Pancreas (tissue), 10 donors: ENCODE data around the gene SH3D19. TPM values are rescaled to one million over a fixed set of nuclear protein-coding genes. Genes with fewer than 3 reads are reported as not detected.

ENCODE experiments used
- ATAC-seq, 4 donors: fragments of 200-7000 bp; cut with Tn5 transposase; one replicate each; pipeline versions ENCODE4 v1.8.0 to v1.9.1; 2020; ENCODE audit warnings: mild to moderate bottlenecking in 4 of 4, moderate library complexity in 4 of 4
- DNase-seq, 6 donors: peaks; one replicate each; pipeline ENCODE4 v3.0.0-alpha.2; 2020
- FAIRE-seq: peaks from 2 replicates; lab custom pipeline; 2012; peaks lifted over from hg19 to GRCh38; lab: Jason Lieb, UNC
- H3K27ac ChIP-seq, 4 donors: fragments of 200-600 bp; sonication (generic); 1 replicate in 3 of 4; 2 replicates in 1 of 4; pipeline versions ENCODE4 v1.5.0 to v1.8.0; 2020
- H3K27me3 ChIP-seq, 4 donors: fragments of 200-600 bp; one replicate each; pipeline ENCODE4 v1.8.0; 2021
- H3K36me3 ChIP-seq, 3 donors: fragments of 200-600 bp; sonication (generic) in 1 of 3; one replicate each; pipeline versions ENCODE4 v1.5.0 to v1.8.0; 2020 to 2021
- H3K4me1 ChIP-seq, 3 donors: fragments of 200-600 bp; one replicate each; pipeline ENCODE4 v1.8.0; 2021
- H3K4me3 ChIP-seq, 4 donors: fragments of 200-600 bp; sonication (generic) in 2 of 4; one replicate each; pipeline versions ENCODE4 v1.5.0 to v1.8.0; 2020 to 2021
- H3K9me3 ChIP-seq, 4 donors: fragments of 200-600 bp; one replicate each; pipeline ENCODE4 v1.8.0; 2021
- WGBS, 2 donors: extraction: QIAGEN DNeasy Blood & Tissue Kit; methylation state at CpG; one replicate each; pipeline ENCODE4 v1.1.7; 2013; 5-methylcytosine and 5-hydroxymethylcytosine counted together
- intact Hi-C, 3 donors: fragments of 100-400 bp; cut with DNase I; formaldehyde crosslinking; loops; one replicate each; pipeline versions ENCODE4 v1.11.1 to v1.14.2; 2022
- polyA plus RNA-seq, 2 donors: library from polyadenylated mRNA; stranded (reverse); fragments of 200-250 nt; gene quantifications; one replicate each; pipeline ENCODE4 v1.2.3, GENCODE V29; 2013
- total RNA-seq, 6 donors: library from RNA; stranded (reverse); fragmentation: NEBNext Ultra II Directional in 4 of 6; extraction: Animal tissue kit (Norgen Biotek cat#: 25700) in 4 of 6; gene quantifications; one replicate each; pipeline versions ENCODE4 v1.2.1 to v1.2.4, GENCODE V29; 2021 to 2023
- TF ChIP-seq, protein P1 (sequence below), 4 donors: fragments of 200-600 bp; sonication (generic) in 3 of 4; IDR thresholded peaks; one replicate each; pipeline versions ENCODE4 v1.5.0 to v1.8.0; 2021; ENCODE audit warnings: antibody characterized with exemption in 4 of 4
- donor health status: healthy with polysubstance abuse.
- donor health status: DM: no; HTN: no; CAD: no; lungs with moderate emphysema.
- donor health status: DM: no; HTN: no; CAD: no.
- donor health status: control.
- donor health status: control.
- donor health status: Bipolar disorder and iron deficiency.
- donor health status: DM: yes; HTN: yes; CAD: no.
- donor health status: DM: no; HTN: no; CAD: no.
- donor health status: DM: no; HTN: no; CAD: no.
- donor health status: DM: yes; HTN: yes; CAD: no.

The SH3D19 gene
- total and polyA plus RNA-seq, 8 donors: 11.9 to 34.5 (median 12.9) TPM

DNA sequence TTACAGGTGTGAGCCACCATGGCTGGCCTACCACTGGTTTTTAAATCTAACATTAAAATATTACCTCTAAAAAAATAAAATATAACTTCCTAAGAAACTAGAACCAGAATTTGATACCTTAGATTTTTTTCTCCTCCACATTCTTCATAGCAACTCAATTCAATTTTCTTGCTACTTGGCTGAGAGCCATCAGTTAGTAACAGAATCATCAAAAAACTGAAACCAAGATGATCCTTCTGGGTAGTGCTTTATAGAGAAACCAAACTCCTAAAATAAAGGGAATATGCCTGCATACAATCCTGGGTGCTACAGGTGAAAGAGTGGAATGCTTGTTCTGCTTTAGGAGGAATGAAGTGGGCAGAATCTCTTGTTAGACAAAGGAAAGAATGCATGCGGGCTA lies 161.6 kb downstream of the SH3D19 start:
- TF ChIP-seq, protein P1, sequence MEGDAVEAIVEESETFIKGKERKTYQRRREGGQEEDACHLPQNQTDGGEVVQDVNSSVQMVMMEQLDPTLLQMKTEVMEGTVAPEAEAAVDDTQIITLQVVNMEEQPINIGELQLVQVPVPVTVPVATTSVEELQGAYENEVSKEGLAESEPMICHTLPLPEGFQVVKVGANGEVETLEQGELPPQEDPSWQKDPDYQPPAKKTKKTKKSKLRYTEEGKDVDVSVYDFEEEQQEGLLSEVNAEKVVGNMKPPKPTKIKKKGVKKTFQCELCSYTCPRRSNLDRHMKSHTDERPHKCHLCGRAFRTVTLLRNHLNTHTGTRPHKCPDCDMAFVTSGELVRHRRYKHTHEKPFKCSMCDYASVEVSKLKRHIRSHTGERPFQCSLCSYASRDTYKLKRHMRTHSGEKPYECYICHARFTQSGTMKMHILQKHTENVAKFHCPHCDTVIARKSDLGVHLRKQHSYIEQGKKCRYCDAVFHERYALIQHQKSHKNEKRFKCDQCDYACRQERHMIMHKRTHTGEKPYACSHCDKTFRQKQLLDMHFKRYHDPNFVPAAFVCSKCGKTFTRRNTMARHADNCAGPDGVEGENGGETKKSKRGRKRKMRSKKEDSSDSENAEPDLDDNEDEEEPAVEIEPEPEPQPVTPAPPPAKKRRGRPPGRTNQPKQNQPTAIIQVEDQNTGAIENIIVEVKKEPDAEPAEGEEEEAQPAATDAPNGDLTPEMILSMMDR (IDR thresholded peaks at IDR 0.05): no peak
- Histone ChIP-seq H3K27me3 (no peaks in the 10 kb centered on the region), H3K4me1 (no peaks in the 10 kb centered on the region), H3K9me3 (no peaks in the 10 kb centered on the region), H3K27ac (no peak overlapping the region), H3K4me3 (no peak overlapping the region), H3K36me3 (no peaks in the 10 kb centered on the region)
- ATAC-seq: no peak
- FAIRE-seq: no peak
- 97% methylated on average over 1 of the region's 1 CpG for WGBS, 2 donors
- intact Hi-C loops: no loop called here
- no peak for DNase-seq

DNA sequence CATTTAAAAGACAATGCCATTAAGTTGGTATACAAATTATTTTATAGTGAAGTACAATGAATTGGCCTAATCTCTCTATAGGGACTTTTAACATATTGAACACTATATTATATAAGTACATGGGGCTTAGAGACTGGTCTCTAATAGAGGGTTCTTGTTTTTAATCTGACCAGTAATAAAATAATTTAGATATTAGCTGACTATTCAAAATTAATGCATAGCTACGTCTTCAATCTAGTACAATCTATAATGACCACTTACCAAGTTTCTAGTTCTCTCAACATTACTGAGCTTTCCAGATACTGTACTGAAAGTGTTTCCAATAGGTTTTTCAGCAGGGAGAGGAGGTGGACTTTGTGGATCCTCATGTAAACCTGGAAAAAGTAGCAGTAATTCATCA lies 166.4 kb downstream of the SH3D19 start:
- intact Hi-C loops: no loop called here
- TF ChIP-seq, protein P1 (IDR thresholded peaks at IDR 0.05): no peak
- H3K4me3 ChIP-seq: no peak overlapping the region
- no peaks in the 10 kb centered on the region for H3K27me3 ChIP-seq
- H3K4me1 ChIP-seq: no peaks in the 10 kb centered on the region
- H3K27ac ChIP-seq: no peak overlapping the region
- no peak for FAIRE-seq
- no peaks in the 10 kb centered on the region for H3K36me3 ChIP-seq
- ATAC-seq: no peak
- WGBS, 2 donors: 91 to 94% methylated on average over 1 of the region's 1 CpG
- DNase-seq: no peak
- no peaks in the 10 kb centered on the region for H3K9me3 ChIP-seq

DNA sequence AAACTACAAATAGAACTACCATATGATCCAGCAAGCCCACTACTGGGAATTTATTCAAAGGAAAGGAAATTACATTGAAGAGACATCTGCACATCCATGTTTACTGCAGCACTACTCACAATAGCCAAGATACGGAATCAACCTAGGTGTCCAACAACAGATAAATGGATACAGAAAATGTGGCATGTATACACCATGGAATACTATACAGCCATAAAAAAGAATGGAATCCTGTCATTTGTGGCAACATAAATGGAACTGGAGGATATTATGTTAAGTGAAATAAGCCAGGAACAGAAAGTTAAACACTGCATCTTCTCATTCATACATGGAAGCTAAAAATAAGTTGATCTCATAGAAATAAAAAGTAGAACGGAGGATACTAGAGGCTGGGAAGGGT lies 167.9 kb downstream of the SH3D19 start:
- no peaks in the 10 kb centered on the region for H3K9me3 ChIP-seq
- no peaks in the 10 kb centered on the region for H3K27me3 ChIP-seq
- no peaks in the 10 kb centered on the region for H3K4me1 ChIP-seq
- intact Hi-C loops: no loop called here
- no peak for ATAC-seq
- FAIRE-seq: no peak
- WGBS, 2 donors: 96 to 97% methylated on average over 2 of the region's 2 CpGs
- H3K27ac ChIP-seq: no peak overlapping the region
- no peak for DNase-seq
- H3K4me3 ChIP-seq: no peak overlapping the region
- H3K36me3 ChIP-seq: no peaks in the 10 kb centered on the region
- TF ChIP-seq, protein P1 (IDR thresholded peaks at IDR 0.05): no peak

DNA sequence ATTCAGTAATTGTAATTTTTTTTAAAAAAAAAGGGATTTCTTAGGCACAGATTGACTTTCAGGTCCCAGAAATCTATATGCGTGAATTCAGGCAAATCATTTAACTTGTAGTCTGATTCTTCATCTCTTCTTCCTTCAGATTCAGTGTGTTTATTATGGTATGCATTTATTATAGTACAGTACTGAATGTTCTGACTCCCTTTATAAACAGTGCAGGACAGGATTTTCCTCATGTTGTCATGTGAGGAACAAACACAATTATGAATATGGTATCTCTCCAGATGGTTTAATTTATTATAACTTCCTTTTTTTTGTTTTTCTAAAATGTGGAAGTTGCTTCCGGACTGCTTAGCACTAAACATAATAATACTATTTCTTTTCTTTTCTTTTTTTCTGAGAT lies 171.8 kb downstream of the SH3D19 start:
- DNase-seq (no peak), FAIRE-seq (no peak), ATAC-seq (no peak)
- H3K4me1 ChIP-seq: no peaks in the 10 kb centered on the region
- H3K36me3 ChIP-seq: no peaks in the 10 kb centered on the region
- H3K27me3 ChIP-seq: no peaks in the 10 kb centered on the region
- intact Hi-C loops: no loop called here
- 91 to 94% methylated on average over 2 of the region's 2 CpGs for WGBS, 2 donors
- H3K27ac ChIP-seq: no peak overlapping the region
- TF ChIP-seq, protein P1 (IDR thresholded peaks at IDR 0.05): no peak
- H3K4me3 ChIP-seq: no peak overlapping the region
- no peaks in the 10 kb centered on the region for H3K9me3 ChIP-seq

DNA sequence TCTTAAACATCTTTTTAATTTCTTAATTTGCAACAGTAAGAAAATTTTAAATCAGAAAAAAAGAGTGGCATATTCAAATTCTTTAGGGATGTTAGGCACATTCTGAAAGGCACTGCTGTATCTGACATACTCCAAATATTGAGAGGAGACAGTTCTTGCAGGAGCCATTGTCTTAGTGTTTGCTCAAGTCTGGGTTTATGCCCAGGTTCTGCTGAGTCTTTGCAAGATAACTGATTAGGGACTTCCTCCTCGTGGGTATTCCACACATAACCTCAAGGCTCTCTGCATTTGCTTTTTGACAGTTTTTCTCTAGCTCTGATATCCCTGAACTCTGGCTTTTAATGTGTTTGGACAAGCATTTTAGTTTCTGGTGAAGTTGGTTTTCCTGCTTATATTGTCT lies 173.4 kb downstream of the SH3D19 start:
- no peak for DNase-seq
- Histone ChIP-seq H3K4me1 (no peaks in the 10 kb centered on the region), H3K27me3 (no peaks in the 10 kb centered on the region), H3K36me3 (peaks cover 0 to 1% (median 0%) of the 10 kb centered on the region in 3 donors), H3K4me3 (no peak overlapping the region), H3K27ac (no peak overlapping the region), H3K9me3 (no peaks in the 10 kb centered on the region)
- TF ChIP-seq, protein P1 (IDR thresholded peaks at IDR 0.05): no peak
- ATAC-seq: no peak
- intact Hi-C loops: no loop called here
- FAIRE-seq: no peak
- 0 to 8% methylated on average over 1 of the region's 1 CpG for WGBS, 2 donors
